GM18858 (cell line): ENCODE results near the gene SLC50A1.
A peak's percentile ranks its signal among the peaks of the same experiment; 100 is the strongest.

Source experiments
- ATAC-seq: cut with Tn5 transposase; IDR thresholded peaks from one replicate; pipeline ENCODE4 v1.9.1; 2021; ENCODE audit not compliant: unreplicated experiment

SLC50A1 gene

DNA sequence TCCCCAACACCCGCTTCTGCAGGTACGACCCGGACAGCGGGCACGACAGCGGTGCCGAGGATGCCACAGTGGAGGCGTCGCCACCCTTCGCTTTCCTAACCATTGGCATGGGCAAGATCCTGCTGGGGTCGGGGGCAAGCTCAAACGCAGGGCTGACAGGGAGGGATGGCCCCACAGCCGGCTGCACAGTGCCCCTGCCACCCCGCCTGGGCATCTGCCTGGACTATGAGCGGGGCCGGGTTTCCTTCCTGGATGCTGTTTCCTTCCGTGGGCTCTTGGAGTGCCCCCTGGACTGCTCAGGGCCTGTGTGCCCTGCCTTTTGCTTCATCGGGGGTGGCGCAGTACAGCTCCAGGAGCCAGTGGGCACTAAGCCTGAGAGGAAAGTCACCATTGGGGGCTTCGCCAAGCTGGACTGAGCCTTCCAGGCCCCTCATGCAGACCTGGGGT is 48.1 kb downstream of the SLC50A1 start:
- no peak for ATAC-seq

DNA sequence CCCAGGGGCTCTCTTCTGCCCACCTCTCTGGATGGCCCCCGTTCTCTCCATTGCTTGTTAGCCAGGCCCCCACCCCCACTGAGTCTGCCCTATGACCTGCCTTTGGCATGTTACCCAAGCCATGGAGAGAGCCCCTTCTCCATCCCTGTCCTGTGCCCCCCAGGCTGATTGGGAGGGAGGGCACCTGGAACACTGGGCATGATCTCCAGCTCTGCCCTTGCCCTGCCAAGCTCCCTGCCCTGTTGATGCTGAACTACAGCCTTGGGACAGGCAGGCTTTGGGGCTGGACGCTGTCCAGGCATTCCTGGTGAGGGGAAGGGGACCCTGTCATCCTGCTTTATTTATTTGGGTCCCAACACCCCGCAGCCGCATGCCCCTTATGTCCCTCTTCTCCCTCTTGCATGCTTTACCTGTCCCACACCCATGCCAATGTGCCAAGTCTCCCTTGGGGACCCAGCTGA is 48.7 kb downstream of the SLC50A1 start:
- ATAC-seq = no peak

DNA sequence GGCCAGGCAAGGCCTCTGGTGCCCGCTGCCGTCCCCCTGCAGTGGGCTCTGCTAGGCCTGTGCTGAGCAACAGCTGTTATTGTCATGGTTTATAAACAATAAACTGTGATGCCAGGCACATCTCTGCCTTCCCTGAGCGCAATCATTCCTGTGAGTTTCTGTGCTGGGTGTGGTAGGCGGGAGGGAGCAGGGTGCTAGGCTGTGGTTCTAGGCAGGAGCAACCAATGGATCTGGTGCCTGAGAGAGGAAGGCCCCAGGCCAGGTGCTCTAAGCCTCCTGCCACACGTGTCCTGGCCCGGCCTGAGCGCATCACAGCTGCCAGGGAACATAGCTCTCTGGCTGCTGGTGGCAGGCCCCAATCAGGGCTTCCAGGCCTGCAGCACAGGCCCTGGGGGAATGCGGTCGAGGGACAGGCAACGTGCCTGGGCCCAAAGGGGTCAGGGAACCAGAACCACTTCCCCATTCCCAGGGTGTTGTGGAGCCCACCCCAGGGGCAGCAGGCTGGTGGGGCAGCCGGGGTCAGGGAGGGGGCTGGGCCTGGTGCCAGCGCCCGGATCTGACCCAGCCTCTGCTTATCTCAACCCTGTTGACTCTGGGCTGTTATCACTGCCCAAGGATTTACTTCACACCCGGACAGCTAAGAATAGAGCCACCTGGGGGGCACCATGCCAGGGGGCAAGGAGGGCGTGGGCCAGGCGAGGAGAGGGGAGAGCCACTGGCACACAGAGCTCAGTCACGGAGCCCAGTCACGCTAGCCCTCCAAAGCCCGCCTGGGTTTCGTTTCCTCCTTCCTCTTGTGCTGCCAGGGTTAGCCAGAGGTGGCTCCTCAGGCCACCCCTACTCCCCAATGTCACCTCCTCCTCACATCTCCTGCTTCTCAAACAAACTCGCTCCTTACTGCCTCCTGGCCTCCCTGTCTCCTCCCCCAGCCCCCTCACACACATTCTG is 49.5 kb downstream of the SLC50A1 start:
- peak; percentile 66 for ATAC-seq

DNA sequence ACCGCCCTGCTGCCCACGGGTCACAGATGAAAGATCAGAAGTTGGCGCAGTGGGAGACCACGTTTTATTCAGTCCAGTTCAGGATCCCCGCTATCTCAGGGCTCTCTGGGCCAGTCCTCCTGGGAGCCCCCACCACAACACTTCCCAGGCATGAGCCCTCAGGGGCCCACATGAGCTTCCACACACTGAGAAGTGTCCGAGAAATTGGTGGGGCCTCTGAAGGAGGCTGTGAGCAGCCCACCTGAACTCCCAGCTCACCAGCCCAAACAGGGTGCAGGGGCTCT is 50.1 kb downstream of the SLC50A1 start:
- ATAC-seq = no peak

DNA sequence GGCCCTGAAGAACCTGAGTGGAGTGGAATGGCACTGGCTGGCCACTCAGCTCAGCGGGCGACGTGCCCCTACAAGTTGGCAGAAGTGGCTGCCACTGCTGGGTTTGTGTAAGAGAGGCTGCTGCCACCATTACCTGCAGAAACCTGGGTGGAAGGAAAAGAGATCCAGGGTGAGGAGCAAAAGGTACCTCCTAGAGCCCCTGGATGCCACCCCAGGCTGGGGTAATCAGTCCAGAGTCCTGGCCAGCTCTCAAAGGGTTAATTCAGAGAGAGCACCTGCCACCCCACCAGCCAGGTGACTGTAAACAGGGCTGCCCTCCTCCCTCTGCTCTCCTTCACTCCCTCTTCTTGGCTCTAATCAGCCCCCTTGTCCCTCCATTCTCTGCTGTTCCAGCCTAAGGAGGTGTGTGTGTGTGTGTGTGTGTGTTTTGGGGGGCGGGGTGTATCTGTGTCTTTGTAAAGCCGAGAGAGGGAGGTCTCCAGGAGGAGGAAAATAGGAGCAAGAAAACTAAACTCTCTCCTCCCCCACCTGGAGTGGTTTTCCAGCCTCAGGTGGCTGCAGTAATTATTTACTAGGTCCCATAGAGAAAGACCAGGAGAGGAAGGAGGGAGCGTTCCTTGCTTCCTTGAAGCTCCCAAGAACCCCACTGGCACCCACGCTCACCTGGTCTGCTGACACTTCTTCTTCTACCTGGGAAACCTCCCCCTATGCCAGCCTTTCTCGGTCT is 50.6 kb downstream of the SLC50A1 start:
- ATAC-seq = no peak

DNA sequence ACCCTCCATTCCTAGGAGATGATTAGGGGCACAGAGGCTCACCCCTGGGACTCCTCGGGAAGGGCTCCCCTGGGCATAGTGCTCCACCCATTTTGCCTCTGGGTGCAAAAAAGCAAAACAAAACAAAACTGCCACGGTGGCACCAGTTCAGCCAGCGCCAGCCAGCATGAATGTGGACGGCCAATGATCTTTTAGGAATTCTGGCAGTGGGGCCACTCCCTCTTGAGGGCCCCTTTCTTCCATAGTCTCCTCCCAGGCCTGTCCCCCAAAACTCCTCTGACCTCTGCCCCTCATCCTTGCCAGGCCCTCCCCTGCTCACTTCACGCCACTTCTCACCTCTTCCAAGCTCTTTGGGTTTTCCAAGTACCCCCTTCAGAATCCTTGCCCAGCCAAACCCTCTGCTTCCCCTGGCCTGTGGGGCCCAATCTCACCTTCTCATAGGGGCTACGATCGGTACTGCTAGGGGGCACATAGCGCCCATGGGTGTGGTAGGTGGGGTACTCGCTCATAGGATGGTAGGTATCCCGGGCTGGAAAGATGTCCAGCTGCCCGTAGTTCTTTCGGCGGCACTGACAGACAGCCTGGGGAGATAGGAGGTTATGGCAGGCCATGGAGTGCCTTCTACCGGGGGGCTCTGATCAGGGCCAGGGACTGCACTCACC is 51.3 kb downstream of the SLC50A1 start:
- ATAC-seq = no peak

DNA sequence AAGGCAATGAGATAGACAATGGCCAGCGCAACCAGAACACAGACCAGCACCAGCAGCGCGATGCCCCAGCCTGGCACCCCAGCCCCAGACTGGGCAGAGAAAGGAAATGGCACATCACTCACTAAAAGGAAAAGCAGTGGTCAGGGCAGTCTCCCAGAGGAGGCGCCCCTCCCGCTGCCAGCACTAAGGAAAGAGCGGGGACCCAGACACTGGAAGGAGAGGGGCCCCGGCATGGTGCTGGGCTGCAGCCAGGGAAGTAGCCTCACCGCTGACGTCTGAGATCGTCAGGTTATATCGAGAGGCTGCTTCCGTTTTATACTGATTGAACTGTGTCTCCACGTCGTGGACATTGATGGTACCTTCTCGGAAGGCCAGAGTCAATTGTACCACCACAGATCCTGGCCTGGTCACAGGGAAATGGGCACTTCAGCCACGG is 51.8 kb downstream of the SLC50A1 start:
- ATAC-seq = no peak

DNA sequence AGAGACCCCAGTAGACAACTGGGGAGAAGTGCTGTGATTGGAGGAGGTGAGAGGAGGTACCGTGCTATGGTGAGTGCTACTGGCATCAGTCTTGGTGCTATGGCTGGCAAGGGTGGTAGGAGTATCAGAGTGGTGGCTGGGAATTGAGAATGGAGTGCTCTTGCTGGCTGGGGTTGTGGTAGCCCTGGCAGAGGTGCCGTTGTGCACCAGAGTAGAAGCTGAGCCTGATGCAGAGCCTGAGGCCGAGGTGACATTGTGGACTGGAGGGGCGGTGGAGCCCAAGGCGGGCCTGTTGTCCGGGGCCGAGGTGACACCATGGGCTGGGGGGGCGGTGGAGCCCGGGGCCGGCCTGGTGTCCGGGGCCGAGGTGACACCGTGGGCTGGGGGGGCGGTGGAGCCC is 52.6 kb downstream of the SLC50A1 start:
- ATAC-seq = no peak
